AG10803 (cell line): ENCODE results near the gene KLC1.
"Not testable (repeated sequence)": the region's sequence is repeated elsewhere in the genome, so short reads cannot be mapped to it uniquely, and the experiment has no call there.

Experiments used
- DNase-seq: peaks from one replicate; pipeline ENCODE4 v3.0.0; 2010; ENCODE audit warnings: low read depth
- H3K4me3 ChIP-seq: 2 replicates; pipeline ENCODE4 v1.5.1; 2011; ENCODE audit warnings: mild to moderate bottlenecking, low read length, control low read depth
- CTCF ChIP-seq: conservative IDR thresholded peaks from 2 replicates; pipeline ENCODE4 v1.5.1; 2011; ENCODE audit warnings: mild to moderate bottlenecking, low read length, control low read depth, inconsistent platforms

The KLC1 gene

GRCh38 chr14:103597623-103598377 lies 31.2 kb upstream of the KLC1 start:
- no peak for TF ChIP-seq CTCF
- H3K4me3 ChIP-seq = no peak overlapping the region
- peak; percentile 84 for DNase-seq

GRCh38 chr14:103600503-103600902 lies 28.5 kb upstream of the KLC1 start:
- no peak for TF ChIP-seq CTCF
- DNase-seq = no peak
- no peak overlapping the region for H3K4me3 ChIP-seq

- TF ChIP-seq CTCF = no peak
- no peak overlapping the region for H3K4me3 ChIP-seq
- DNase-seq = no peak
Measured at GRCh38 chr14:103604620-103605019, 24.4 kb upstream of the KLC1 start.

GRCh38 chr14:103606963-103607668 lies 21.9 kb upstream of the KLC1 start:
- DNase-seq = peak; percentile 95
- H3K4me3 ChIP-seq = peak overlapping the region; percentile 33
- TF ChIP-seq CTCF = peak; percentile 55

GRCh38 chr14:103607822-103608221 lies 21.2 kb upstream of the KLC1 start:
- no peak for TF ChIP-seq CTCF
- H3K4me3 ChIP-seq = no peak overlapping the region
- DNase-seq = no peak

- not testable (repeated sequence) for DNase-seq, H3K4me3 ChIP-seq
Measured at GRCh38 chr14:103609081-103609480, 19.9 kb upstream of the KLC1 start.

- no peak overlapping the region for H3K4me3 ChIP-seq
- TF ChIP-seq CTCF = no peak
- DNase-seq = no peak
Measured at GRCh38 chr14:103611215-103611614, 17.8 kb upstream of the KLC1 start.
